Measurements from ENCODE around the gene SERP2.

DNA sequence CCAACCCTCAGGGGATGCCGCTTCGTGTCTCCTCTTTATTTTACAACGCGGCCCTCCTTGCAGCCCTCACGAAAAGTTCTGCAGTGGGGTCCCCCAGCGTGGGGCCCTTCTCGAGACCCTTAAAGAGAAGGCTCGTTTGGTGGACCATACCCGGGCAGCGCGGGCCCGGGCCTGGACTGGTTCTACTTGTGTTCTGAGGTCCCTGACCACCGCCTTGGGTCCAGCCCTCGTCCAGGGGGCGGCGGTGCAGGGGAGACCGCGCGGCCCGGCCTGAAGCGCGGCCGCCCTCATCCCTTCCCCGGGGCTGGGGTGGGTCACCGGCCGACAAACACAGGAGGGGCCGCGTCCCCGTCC lies 400 bp upstream of the SERP2 start:
- TF ChIP-seq CAMTA2 (CRISPR knock-in tag; conservative IDR thresholded peaks at IDR 0.05) (no peak), EWSR1 (IDR thresholded peaks at IDR 0.05; ENCODE audit: borderline replicate concordance, low read depth, partially characterized antibody) (no peak), CTCF (IDR thresholded peaks at IDR 0.05 in 2 of 3, conservative IDR thresholded peaks at IDR 0.05 in 1 of 3; ENCODE audit: insufficient read depth in 2 of 3, low read depth in 1 of 3, low read length in 3 of 3) (no peak), RAD21 (CRISPR knock-in tag; conservative IDR thresholded peaks at IDR 0.05 in 1 of 2, IDR thresholded peaks at IDR 0.05 in 1 of 2) (no peak)
- TF ChIP-seq, protein P1, sequence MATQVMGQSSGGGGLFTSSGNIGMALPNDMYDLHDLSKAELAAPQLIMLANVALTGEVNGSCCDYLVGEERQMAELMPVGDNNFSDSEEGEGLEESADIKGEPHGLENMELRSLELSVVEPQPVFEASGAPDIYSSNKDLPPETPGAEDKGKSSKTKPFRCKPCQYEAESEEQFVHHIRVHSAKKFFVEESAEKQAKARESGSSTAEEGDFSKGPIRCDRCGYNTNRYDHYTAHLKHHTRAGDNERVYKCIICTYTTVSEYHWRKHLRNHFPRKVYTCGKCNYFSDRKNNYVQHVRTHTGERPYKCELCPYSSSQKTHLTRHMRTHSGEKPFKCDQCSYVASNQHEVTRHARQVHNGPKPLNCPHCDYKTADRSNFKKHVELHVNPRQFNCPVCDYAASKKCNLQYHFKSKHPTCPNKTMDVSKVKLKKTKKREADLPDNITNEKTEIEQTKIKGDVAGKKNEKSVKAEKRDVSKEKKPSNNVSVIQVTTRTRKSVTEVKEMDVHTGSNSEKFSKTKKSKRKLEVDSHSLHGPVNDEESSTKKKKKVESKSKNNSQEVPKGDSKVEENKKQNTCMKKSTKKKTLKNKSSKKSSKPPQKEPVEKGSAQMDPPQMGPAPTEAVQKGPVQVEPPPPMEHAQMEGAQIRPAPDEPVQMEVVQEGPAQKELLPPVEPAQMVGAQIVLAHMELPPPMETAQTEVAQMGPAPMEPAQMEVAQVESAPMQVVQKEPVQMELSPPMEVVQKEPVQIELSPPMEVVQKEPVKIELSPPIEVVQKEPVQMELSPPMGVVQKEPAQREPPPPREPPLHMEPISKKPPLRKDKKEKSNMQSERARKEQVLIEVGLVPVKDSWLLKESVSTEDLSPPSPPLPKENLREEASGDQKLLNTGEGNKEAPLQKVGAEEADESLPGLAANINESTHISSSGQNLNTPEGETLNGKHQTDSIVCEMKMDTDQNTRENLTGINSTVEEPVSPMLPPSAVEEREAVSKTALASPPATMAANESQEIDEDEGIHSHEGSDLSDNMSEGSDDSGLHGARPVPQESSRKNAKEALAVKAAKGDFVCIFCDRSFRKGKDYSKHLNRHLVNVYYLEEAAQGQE (IDR thresholded peaks at IDR 0.05; ENCODE audit: borderline replicate concordance): no peak
- TF ChIP-seq, protein P1 (CRISPR knock-in tag; IDR thresholded peaks at IDR 0.05; ENCODE audit: low read depth): no peak

Data from K562 (cell line).